Heart left ventricle (tissue), 13 donors: ENCODE measurements around the gene ZBTB8OS.

ENCODE experiments used
- POLR2A ChIP-seq, 2 donors: fragments of 450-650 bp; IDR thresholded peaks; one replicate each; pipeline ENCODE4 v1.6.1; 2017; ENCODE audit warnings: antibody characterized with exemption in 2 of 2, mild to moderate bottlenecking in 2 of 2, moderate library complexity in 2 of 2
- TF ChIP-seq, protein P1 (sequence below), 12 donors: fragments of 200-600 bp; sonication (generic) in 4 of 12; IDR thresholded peaks; one replicate each; pipeline versions ENCODE4 v1.5.0 to v1.8.0; 2018 to 2022; ENCODE audit warnings: antibody characterized with exemption in 12 of 12, mild to moderate bottlenecking in 5 of 12
- donor health status: ischemic (EF 13 %, LVEDD 7.1; RV severe dilation, severe dysfunction).
- donor health status: DM: no; HTN: yes; CAD: no.
- donor health status: DM: no; HTN: no; CAD: no.
- donor health status: ischemic (EF 25% LVEDD 6.9; RV normal size, moderate dysfunction).
- donor health status: ischemic (EF 25% LVEDD 5.7; RV mildly dilated, moderate dysfunction).
- donor health status: ischemic (EF 35%, LVEDD 5.7; RV mildly dilated, moderate dysfunction).
- donor health status: nonischemic (EF 11% LVEDD 7.7; RV severe dilation, severe dysfunction).
- donor health status: DM: yes; HTN: yes; CAD: no.
- donor health status: PGD.
- donor health status: ischemic (EF 29% LVEDD 5.4; RV normal size, mild dysfunction).
- donor health status: nonischemic (EF 23%, LVEDD 6.1; RV moderate dilation, normal function).

DNA sequence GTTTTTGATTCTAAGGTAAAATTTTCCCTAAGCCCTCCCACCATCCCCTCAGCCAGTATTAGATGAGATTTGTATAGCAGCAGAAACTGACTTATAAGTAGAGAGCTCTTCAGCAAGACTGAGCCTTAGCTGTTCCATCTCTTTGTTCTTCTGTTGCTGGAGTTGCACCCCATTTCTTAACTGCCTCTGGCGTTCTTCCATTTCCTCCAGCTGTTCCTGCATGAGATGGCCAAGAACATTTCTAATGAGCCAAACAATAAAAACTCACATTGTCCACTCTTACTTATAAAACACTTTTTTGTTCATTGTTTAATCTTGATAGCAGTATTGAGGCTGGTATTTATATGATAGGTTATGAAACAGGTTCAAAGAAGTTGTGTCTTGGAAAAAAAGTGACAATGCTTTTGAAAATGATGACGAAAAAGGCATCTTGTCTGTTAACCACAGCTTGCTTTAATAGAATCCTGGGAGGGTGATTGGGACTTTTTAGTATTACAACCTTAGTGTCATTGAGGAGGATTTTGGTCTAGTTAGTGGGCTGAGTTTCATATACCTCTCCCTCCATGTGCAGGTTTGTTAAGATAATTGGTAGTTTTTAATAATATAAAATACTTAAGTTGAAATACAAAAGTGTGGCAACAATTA lies 33.9 kb upstream of the ZBTB8OS start:
- TF ChIP-seq, protein P1, sequence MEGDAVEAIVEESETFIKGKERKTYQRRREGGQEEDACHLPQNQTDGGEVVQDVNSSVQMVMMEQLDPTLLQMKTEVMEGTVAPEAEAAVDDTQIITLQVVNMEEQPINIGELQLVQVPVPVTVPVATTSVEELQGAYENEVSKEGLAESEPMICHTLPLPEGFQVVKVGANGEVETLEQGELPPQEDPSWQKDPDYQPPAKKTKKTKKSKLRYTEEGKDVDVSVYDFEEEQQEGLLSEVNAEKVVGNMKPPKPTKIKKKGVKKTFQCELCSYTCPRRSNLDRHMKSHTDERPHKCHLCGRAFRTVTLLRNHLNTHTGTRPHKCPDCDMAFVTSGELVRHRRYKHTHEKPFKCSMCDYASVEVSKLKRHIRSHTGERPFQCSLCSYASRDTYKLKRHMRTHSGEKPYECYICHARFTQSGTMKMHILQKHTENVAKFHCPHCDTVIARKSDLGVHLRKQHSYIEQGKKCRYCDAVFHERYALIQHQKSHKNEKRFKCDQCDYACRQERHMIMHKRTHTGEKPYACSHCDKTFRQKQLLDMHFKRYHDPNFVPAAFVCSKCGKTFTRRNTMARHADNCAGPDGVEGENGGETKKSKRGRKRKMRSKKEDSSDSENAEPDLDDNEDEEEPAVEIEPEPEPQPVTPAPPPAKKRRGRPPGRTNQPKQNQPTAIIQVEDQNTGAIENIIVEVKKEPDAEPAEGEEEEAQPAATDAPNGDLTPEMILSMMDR (IDR thresholded peaks at IDR 0.05) = no peak
- no peak for TF ChIP-seq POLR2A (IDR thresholded peaks at IDR 0.05)
